ENCODE data around the gene TELO2. TPM values are rescaled to one million over a fixed set of nuclear protein-coding genes. Genes with fewer than 3 reads are reported as not detected.

Gene TELO2
- total and polyA plus RNA-seq, 2 donors (not counting 3 experiments of a cell fraction or from before 2014, with no cell fraction given): 30.7 to 61.6 TPM

GRCh38 chr16:1548727-1549126 lies 55.6 kb downstream of the TELO2 start:
- CTCF ChIA-PET: interaction anchor here (0.9 to 2.9 kb wide), 6 partner anchors 10 to 278 kb away, joined by 3 to 15 read pairs (median 4); partner anchors contain the start of genes FAHD1, HAGH and TMEM204
- dilution Hi-C loops (cut with MboI; ENCODE audit: extremely low pct_ligation_motif_present, low sequenced_read_pairs): no loop called here

GRCh38 chr16:1550069-1550468 lies 56.9 kb downstream of the TELO2 start:
- peaks cover 43% of the 10 kb centered on the region for H3K4me1 ChIP-seq (ENCODE audit: control insufficient read depth, extremely low read depth, insufficient read depth, low read length)
- H3K9ac ChIP-seq (replicated peaks; ENCODE audit: extremely low read depth, insufficient read depth, low read length): no peak overlapping the region
- POLR2A ChIA-PET: no interaction called here
- FAIRE-seq (no peak), DNase-seq (ENCODE audit: low read depth, low spot score) (no peak)
- CTCF ChIA-PET: interaction anchor here (2.9 kb wide), 1 partner anchor 56 kb away, joined by 15 read pairs; no protein-coding TSS in a partner anchor
- H3K4me3 ChIP-seq (replicated peaks in 1 of 3; ENCODE audit: insufficient read depth in 1 of 3, low read depth in 1 of 3, low read length in 3 of 3): no peak overlapping the region
- no peak overlapping the region for H2AFZ ChIP-seq (ENCODE audit: low read depth, low read length)
- no peaks in the 10 kb centered on the region for H3K9me3 ChIP-seq (replicated peaks; ENCODE audit: control insufficient read depth, insufficient read depth, low read length)
- dilution Hi-C loops (cut with MboI; ENCODE audit: extremely low pct_ligation_motif_present, low sequenced_read_pairs) (no loop called here), intact Hi-C loops (cut with micrococcal nuclease) (no loop called here)
- no peaks in the 10 kb centered on the region for H4K20me1 ChIP-seq (replicated peaks; ENCODE audit: control insufficient read depth, extremely low read depth, insufficient read depth, low read length)
- no peak overlapping the region for H3K27ac ChIP-seq (ENCODE audit: insufficient read depth, low read depth, low read length)
- H3K9me1 ChIP-seq (replicated peaks; ENCODE audit: control insufficient read depth, extremely low read depth, insufficient read depth, low read length): no peaks in the 10 kb centered on the region
- peaks cover 0 to 12% of the 10 kb centered on the region in 2 experiments for H3K36me3 ChIP-seq (ENCODE audit: control insufficient read depth in 2 of 2, extremely low read depth in 1 of 2, insufficient read depth in 2 of 2, low read length in 2 of 2)
- no peak for TF ChIP-seq GATA2 (IDR thresholded peaks at IDR 0.05; ENCODE audit: insufficient read depth, insufficient read length, low read depth, low read length)
- TF ChIP-seq FOS (IDR thresholded peaks at IDR 0.05; ENCODE audit: borderline replicate concordance, insufficient read depth, low read length): no peak
- no peak for TF ChIP-seq MAX (IDR thresholded peaks at IDR 0.05; ENCODE audit: insufficient read depth, insufficient read length)
- no peak for TF ChIP-seq CTCF (IDR thresholded peaks at IDR 0.05; ENCODE audit: extremely low read depth in 1 of 2, insufficient read depth in 1 of 2, low read depth in 1 of 2, low read length in 2 of 2)
- no peak for TF ChIP-seq POLR2A (IDR thresholded peaks at IDR 0.05; ENCODE audit: low read depth, low read length)
- TF ChIP-seq EZH2 (IDR thresholded peaks at IDR 0.05; ENCODE audit: borderline replicate concordance, low read depth, low read length, severe bottlenecking): no peak
- no peak for TF ChIP-seq JUN (IDR thresholded peaks at IDR 0.05; ENCODE audit: borderline replicate concordance, insufficient read depth, insufficient read length, low read depth)
- no peak for TF ChIP-seq MYC (IDR thresholded peaks at IDR 0.05; ENCODE audit: low read depth, low read length)
- TF ChIP-seq POLR2AphosphoS5 (IDR thresholded peaks at IDR 0.05; ENCODE audit: insufficient read depth, low read depth, low read length): no peak
- no peak overlapping the region for H3K4me2 ChIP-seq (ENCODE audit: insufficient read depth, low read length)
- H3K27me3 ChIP-seq (ENCODE audit: control insufficient read depth in 2 of 2, insufficient read depth in 2 of 2, low read length in 2 of 2): no peaks in the 10 kb centered on the region
- BruUV-seq (replicated peaks): no TSS peak
- H3K79me2 ChIP-seq (ENCODE audit: control insufficient read depth, insufficient read depth, low read length): peaks cover 6% of the 10 kb centered on the region

More at GRCh38 chr16:1548727-1549126, 55.6 kb downstream of the TELO2 start:
- BruUV-seq (replicated peaks): no TSS peak
- H3K9me3 ChIP-seq (replicated peaks; ENCODE audit: control insufficient read depth, insufficient read depth, low read length): no peaks in the 10 kb centered on the region
- intact Hi-C loops (cut with micrococcal nuclease): no loop called here
- H3K4me1 ChIP-seq (ENCODE audit: control insufficient read depth, extremely low read depth, insufficient read depth, low read length): peaks cover 51% of the 10 kb centered on the region
- H2AFZ ChIP-seq (ENCODE audit: low read depth, low read length): no peak overlapping the region
- H3K27ac ChIP-seq (ENCODE audit: insufficient read depth, low read depth, low read length): peak overlapping the region; percentile 80
- no peaks in the 10 kb centered on the region for H3K9me1 ChIP-seq (replicated peaks; ENCODE audit: control insufficient read depth, extremely low read depth, insufficient read depth, low read length)
- peak overlapping the region; percentile 78 for H3K4me2 ChIP-seq (ENCODE audit: insufficient read depth, low read length)
- no peak for FAIRE-seq
- H3K27me3 ChIP-seq (ENCODE audit: control insufficient read depth in 2 of 2, insufficient read depth in 2 of 2, low read length in 2 of 2): no peaks in the 10 kb centered on the region
- H3K9ac ChIP-seq (replicated peaks; ENCODE audit: extremely low read depth, insufficient read depth, low read length): peak overlapping the region; percentile 41
- H4K20me1 ChIP-seq (replicated peaks; ENCODE audit: control insufficient read depth, extremely low read depth, insufficient read depth, low read length): no peaks in the 10 kb centered on the region
- DNase-seq (ENCODE audit: low read depth, low spot score): peak; percentile 71
- peak; percentile 0 for TF ChIP-seq POLR2AphosphoS5 (IDR thresholded peaks at IDR 0.05; ENCODE audit: insufficient read depth, low read depth, low read length)
- peak; percentile 19 for TF ChIP-seq POLR2A (IDR thresholded peaks at IDR 0.05; ENCODE audit: low read depth, low read length)
- TF ChIP-seq MAX (IDR thresholded peaks at IDR 0.05; ENCODE audit: insufficient read depth, insufficient read length): no peak
- no peak for TF ChIP-seq FOS (IDR thresholded peaks at IDR 0.05; ENCODE audit: borderline replicate concordance, insufficient read depth, low read length)
- H3K79me2 ChIP-seq (ENCODE audit: control insufficient read depth, insufficient read depth, low read length): peaks cover 6% of the 10 kb centered on the region
- peak overlapping the region in 1 of 3 experiments; percentile 25 for H3K4me3 ChIP-seq (replicated peaks in 1 of 3; ENCODE audit: insufficient read depth in 1 of 3, low read depth in 1 of 3, low read length in 3 of 3)
- POLR2A ChIA-PET: interaction anchor here (1.0 kb wide), 1 partner anchor 63 kb away, joined by 3 read pairs; the partner anchor contains the start of genes CRAMP1 and IFT140
- peaks cover 0 to 6% of the 10 kb centered on the region in 2 experiments for H3K36me3 ChIP-seq (ENCODE audit: control insufficient read depth in 2 of 2, extremely low read depth in 1 of 2, insufficient read depth in 2 of 2, low read length in 2 of 2)

All from endothelial cell of umbilical vein (primary cell).